Measurements from ENCODE around the gene SMLR1.

DNA sequence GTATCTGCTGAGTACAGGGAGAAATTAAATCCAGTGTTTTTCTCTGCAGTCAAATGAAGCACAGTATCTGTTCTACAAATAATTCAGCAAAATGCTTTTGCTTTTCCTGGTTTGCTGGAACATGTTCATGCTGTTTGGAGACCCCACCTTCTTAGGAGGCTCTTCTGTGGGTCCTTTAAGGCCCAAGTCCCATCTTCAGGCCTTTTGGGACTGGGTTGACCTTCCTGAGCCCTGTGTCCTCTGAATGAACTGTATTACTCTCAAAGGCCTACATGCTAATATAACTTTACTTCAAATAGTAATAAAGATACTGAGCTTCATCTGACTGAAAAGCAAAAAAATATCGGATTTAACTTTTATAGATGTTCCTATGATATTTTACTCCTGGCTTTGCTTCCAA, 19.3 kb downstream of the SMLR1 start:
- TF ChIP-seq, protein P1, sequence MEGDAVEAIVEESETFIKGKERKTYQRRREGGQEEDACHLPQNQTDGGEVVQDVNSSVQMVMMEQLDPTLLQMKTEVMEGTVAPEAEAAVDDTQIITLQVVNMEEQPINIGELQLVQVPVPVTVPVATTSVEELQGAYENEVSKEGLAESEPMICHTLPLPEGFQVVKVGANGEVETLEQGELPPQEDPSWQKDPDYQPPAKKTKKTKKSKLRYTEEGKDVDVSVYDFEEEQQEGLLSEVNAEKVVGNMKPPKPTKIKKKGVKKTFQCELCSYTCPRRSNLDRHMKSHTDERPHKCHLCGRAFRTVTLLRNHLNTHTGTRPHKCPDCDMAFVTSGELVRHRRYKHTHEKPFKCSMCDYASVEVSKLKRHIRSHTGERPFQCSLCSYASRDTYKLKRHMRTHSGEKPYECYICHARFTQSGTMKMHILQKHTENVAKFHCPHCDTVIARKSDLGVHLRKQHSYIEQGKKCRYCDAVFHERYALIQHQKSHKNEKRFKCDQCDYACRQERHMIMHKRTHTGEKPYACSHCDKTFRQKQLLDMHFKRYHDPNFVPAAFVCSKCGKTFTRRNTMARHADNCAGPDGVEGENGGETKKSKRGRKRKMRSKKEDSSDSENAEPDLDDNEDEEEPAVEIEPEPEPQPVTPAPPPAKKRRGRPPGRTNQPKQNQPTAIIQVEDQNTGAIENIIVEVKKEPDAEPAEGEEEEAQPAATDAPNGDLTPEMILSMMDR (conservative IDR thresholded peaks at IDR 0.05) = no peak
- no peak for TF ChIP-seq ZFX (IDR thresholded peaks at IDR 0.05)

Data from C4-2B (cell line).